ENCODE results near the gene IL37.
A peak's percentile ranks its signal among the peaks of the same experiment; 100 is the strongest.

IL37 gene

GRCh38 chr2:112880696-112881095 is 30.3 kb upstream of the IL37 start:
- TF ChIP-seq, protein P1, sequence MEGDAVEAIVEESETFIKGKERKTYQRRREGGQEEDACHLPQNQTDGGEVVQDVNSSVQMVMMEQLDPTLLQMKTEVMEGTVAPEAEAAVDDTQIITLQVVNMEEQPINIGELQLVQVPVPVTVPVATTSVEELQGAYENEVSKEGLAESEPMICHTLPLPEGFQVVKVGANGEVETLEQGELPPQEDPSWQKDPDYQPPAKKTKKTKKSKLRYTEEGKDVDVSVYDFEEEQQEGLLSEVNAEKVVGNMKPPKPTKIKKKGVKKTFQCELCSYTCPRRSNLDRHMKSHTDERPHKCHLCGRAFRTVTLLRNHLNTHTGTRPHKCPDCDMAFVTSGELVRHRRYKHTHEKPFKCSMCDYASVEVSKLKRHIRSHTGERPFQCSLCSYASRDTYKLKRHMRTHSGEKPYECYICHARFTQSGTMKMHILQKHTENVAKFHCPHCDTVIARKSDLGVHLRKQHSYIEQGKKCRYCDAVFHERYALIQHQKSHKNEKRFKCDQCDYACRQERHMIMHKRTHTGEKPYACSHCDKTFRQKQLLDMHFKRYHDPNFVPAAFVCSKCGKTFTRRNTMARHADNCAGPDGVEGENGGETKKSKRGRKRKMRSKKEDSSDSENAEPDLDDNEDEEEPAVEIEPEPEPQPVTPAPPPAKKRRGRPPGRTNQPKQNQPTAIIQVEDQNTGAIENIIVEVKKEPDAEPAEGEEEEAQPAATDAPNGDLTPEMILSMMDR (IDR thresholded peaks at IDR 0.05; ENCODE audit: low read depth, low read length, missing control alignments): no peak
- in situ Hi-C loops (cut with HindIII; ENCODE audit: low sequenced_read_pairs): no loop called here
- DNase-seq (ENCODE audit: low read depth): no peak
- no peak overlapping the region for H3K4me3 ChIP-seq (ENCODE audit: low read depth, low read length)

DNA sequence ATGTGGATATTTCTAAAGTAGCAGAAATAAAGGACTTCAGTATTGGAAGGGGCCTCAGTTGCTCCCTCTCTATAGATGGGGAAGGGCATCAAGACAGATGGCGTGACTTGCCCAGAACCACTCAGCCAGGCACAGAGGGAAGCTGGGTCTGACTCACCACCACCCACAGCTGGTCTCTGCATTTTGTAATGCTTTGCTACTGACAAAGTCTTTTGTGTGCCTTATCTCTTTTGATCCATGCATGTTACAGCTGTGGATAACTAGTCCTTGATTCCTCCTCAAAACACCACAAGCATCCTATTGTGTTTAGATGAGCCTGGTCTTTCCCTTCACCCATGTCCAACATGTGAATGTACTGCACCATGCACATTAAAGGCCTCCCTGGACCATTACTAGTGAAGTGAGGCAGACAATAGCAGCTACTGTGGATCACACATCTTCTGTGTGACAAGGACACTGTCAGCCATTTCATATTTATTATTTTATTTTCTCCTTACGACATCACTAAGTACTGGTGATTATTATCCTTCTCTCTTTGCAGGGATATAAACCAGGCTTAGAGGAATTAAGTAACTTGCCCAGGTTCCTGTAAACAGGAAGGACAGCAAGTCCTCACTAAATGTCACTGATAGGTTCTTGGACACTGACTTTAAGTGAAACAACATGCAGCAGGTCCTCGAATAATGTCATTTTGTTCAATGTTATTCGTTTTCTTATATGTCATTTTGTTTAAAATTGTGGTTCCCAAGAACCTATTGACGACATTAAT is 29.6 kb upstream of the IL37 start:
- TF ChIP-seq, protein P1 (IDR thresholded peaks at IDR 0.05; ENCODE audit: low read depth, low read length, missing control alignments): no peak
- in situ Hi-C loops (cut with HindIII; ENCODE audit: low sequenced_read_pairs): no loop called here
- no peak overlapping the region for H3K4me3 ChIP-seq (ENCODE audit: low read depth, low read length)
- peak; percentile 35 for DNase-seq (ENCODE audit: low read depth)

DNA sequence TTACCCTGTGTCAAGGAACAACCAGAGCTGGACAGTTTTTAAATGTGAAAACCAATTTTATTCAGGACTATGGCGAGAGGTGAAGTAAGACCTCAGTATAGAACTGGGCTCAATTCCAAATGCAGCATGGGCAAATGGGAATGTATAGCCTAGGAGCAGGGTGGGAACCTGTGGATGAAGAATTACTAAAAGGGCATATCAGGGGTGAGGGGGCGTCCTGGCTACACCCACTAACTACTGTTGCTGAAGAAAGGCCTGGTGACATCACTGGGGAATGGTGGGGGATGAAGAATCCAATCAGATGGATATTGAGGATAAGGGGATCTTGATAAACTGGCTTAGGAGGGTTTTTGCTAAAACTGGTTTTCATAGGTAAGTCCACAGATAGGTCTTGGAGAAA is 27.3 kb upstream of the IL37 start:
- in situ Hi-C loops (cut with HindIII; ENCODE audit: low sequenced_read_pairs): no loop called here
- no peak for DNase-seq (ENCODE audit: low read depth)
- H3K4me3 ChIP-seq (ENCODE audit: low read depth, low read length): no peak overlapping the region
- TF ChIP-seq, protein P1 (IDR thresholded peaks at IDR 0.05; ENCODE audit: low read depth, low read length, missing control alignments): no peak

DNA sequence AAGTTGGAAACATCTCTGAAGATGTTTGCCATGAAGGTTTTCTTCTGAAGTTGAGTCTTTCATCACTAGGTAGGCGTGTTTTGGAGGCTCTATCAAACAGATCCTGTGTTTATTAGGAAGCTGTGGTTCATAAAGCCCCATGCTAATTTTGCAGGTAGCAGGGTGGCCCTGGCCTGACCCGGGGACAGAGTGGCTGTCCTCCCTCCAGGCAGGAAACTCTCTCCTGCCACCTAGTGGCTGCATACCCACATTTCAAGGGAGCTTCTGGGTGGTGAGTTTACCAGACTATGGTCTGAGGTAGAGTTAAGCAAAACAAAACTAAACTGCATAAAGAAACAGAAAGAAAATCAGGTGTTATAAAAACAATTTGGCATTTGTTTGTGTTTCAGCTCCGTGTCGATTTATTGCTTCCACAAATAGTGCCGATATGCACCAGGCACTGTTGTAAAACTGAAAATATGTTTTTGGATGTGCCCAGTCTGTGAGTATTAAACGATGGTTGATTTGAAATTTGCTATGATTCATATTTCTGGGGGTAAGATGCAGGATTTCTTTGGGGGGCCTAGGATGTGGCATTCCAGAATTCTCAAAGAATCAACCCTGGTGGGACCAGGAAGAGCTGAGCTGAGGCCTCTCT is 26.0 kb upstream of the IL37 start:
- no peak for DNase-seq (ENCODE audit: low read depth)
- H3K4me3 ChIP-seq (ENCODE audit: low read depth, low read length): no peak overlapping the region
- in situ Hi-C loops (cut with HindIII; ENCODE audit: low sequenced_read_pairs): no loop called here
- TF ChIP-seq, protein P1 (IDR thresholded peaks at IDR 0.05; ENCODE audit: low read depth, low read length, missing control alignments): peak; percentile 35

DNA sequence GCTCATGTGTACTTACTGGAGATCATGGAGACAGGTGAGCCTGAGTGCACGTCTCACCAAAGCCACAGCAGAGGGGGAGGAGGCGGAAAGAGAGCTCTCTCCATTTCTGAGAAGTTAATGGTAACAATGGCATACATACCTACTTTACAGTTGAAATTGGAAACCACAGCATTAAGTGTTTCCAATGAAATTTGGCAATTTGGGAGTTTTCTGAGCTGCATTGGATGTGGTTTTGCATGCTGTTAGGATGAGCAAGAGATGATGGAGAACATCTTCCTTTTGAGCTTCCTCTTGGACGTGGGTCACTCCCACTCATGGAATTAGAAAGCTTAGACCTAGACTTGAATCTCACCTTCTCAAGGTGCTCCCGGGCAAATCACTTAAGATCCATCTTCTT is 25.5 kb upstream of the IL37 start:
- in situ Hi-C loops (cut with HindIII; ENCODE audit: low sequenced_read_pairs): no loop called here
- DNase-seq (ENCODE audit: low read depth): no peak
- H3K4me3 ChIP-seq (ENCODE audit: low read depth, low read length): no peak overlapping the region
- TF ChIP-seq, protein P1 (IDR thresholded peaks at IDR 0.05; ENCODE audit: low read depth, low read length, missing control alignments): no peak

GRCh38 chr2:112886291-112886690 is 24.7 kb upstream of the IL37 start:
- H3K4me3 ChIP-seq (ENCODE audit: low read depth, low read length): no peak overlapping the region
- in situ Hi-C loops (cut with HindIII; ENCODE audit: low sequenced_read_pairs): no loop called here
- TF ChIP-seq, protein P1 (IDR thresholded peaks at IDR 0.05; ENCODE audit: low read depth, low read length, missing control alignments): no peak
- no peak for DNase-seq (ENCODE audit: low read depth)

All from astrocyte of the cerebellum (primary cell).